ENCODE results near the gene MARCO. TPM values are rescaled to one million over a fixed set of nuclear protein-coding genes. Genes with fewer than 3 reads are reported as not detected.

Gene MARCO
- total RNA-seq, 1 donor from 2014 or later = 5.6 TPM

DNA sequence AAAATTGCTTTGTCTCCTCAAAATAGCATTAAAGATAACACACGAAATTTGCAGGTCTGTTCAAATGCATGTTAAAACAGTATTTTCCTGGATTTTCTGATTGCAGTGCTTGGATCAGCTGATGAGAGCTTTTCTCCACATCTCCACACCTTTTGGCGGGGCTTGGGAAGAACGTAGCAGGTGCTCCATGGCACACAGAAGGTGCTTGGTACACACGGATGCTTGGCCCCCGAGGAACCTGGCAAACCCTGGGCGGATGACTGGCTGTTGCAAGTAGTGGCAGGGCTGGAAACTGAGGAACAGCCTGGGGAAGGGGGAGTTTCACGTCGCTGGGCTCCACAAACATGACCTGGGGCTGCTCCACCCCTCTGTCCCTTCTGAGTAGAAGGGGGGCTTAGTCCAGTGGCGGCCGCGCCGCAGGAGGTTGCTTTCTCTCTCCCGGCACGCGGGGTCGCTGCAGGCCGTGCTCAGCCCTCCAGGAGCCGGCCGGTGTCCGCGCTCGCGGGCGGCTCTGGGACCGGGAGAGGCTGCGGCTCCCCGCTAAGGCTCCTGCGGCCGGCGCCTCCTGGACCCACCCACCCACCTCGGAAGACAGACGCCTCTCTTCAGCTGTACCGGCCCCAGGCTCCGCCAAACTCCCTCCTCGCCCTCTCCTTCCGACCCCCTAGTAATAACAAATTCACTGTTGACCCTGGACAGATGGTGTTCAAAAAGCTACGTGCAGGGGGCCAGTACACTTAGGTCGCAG is 69.3 kb downstream of the MARCO start:
- TF ChIP-seq POLR2A (IDR thresholded peaks at IDR 0.05) (no peak), POLR2AphosphoS5 (IDR thresholded peaks at IDR 0.05; ENCODE audit: insufficient read depth in 1 of 2, low read depth in 1 of 2) (no peak)
- TF ChIP-seq, protein P1, sequence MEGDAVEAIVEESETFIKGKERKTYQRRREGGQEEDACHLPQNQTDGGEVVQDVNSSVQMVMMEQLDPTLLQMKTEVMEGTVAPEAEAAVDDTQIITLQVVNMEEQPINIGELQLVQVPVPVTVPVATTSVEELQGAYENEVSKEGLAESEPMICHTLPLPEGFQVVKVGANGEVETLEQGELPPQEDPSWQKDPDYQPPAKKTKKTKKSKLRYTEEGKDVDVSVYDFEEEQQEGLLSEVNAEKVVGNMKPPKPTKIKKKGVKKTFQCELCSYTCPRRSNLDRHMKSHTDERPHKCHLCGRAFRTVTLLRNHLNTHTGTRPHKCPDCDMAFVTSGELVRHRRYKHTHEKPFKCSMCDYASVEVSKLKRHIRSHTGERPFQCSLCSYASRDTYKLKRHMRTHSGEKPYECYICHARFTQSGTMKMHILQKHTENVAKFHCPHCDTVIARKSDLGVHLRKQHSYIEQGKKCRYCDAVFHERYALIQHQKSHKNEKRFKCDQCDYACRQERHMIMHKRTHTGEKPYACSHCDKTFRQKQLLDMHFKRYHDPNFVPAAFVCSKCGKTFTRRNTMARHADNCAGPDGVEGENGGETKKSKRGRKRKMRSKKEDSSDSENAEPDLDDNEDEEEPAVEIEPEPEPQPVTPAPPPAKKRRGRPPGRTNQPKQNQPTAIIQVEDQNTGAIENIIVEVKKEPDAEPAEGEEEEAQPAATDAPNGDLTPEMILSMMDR (IDR thresholded peaks at IDR 0.05) = no peak
- no peak overlapping the region for H3K4me3 ChIP-seq
- peak; percentile 40 to 58 for DNase-seq (ENCODE audit: extremely low spot score in 2 of 2)
- H3K9me3 ChIP-seq = no peaks in the 10 kb centered on the region
- no peaks in the 10 kb centered on the region for H3K36me3 ChIP-seq
- H3K4me1 ChIP-seq = no peaks in the 10 kb centered on the region
- no peaks in the 10 kb centered on the region for H3K27me3 ChIP-seq
- intact Hi-C loops (cut with DNase I) = no loop called here
- H3K27ac ChIP-seq = no peak overlapping the region

DNA sequence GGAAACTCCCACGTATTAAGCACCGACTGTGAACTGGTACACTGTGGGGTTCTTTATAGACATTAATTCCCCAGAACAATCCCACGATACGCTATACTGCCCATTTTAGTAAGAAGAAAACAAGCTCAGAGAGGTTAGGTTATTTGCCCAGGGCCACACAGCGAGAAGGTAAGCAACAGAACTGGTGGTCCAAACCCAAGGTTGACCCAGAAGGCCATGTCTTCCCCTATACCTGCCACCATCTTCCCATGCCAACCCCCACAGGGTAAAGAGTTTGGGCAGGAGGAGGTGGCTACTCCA is 69.9 kb downstream of the MARCO start:
- intact Hi-C loops (cut with DNase I) = no loop called here
- H3K4me3 ChIP-seq = no peak overlapping the region
- H3K36me3 ChIP-seq = no peaks in the 10 kb centered on the region
- TF ChIP-seq, protein P1 (IDR thresholded peaks at IDR 0.05) = no peak
- TF ChIP-seq POLR2AphosphoS5 (IDR thresholded peaks at IDR 0.05; ENCODE audit: insufficient read depth in 1 of 2, low read depth in 1 of 2) = no peak
- no peaks in the 10 kb centered on the region for H3K4me1 ChIP-seq
- H3K27ac ChIP-seq = no peak overlapping the region
- DNase-seq (ENCODE audit: extremely low spot score in 2 of 2) = peak; percentile 42 to 52
- no peaks in the 10 kb centered on the region for H3K9me3 ChIP-seq
- H3K27me3 ChIP-seq = no peaks in the 10 kb centered on the region

- H3K4me1 ChIP-seq = no peaks in the 10 kb centered on the region
- H3K27me3 ChIP-seq = no peaks in the 10 kb centered on the region
- H3K36me3 ChIP-seq = no peaks in the 10 kb centered on the region
- TF ChIP-seq POLR2A (IDR thresholded peaks at IDR 0.05) = no peak
- no peak for TF ChIP-seq POLR2AphosphoS5 (IDR thresholded peaks at IDR 0.05; ENCODE audit: insufficient read depth in 1 of 2, low read depth in 1 of 2)
- TF ChIP-seq, protein P1 (IDR thresholded peaks at IDR 0.05) = no peak
- H3K9me3 ChIP-seq = no peaks in the 10 kb centered on the region
- H3K4me3 ChIP-seq = no peak overlapping the region
- intact Hi-C loops (cut with DNase I) = no loop called here
- no peak overlapping the region for H3K27ac ChIP-seq
- DNase-seq (ENCODE audit: extremely low spot score in 2 of 2) = peak; percentile 69 to 91
Measured at GRCh38 chr2:119012345-119013301, 70.6 kb downstream of the MARCO start.

DNA sequence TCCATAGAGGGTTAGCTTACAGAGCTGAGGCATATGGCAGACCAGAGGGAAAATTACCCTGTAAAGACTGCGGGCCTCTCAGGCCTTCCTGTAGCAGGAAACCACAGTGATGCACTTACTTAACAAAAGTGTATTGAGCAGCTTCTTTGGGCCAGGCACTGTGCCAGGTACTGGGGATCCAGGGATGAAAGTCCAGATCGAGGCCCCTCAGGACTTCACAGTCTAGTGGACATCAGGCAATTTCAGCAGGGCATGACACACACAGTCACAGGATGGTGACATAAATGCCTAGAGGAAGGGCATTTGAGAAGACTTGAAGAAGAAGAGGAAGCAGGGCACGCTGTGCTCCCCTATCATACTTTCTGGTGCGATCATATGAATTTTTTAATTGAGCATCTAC is 71.7 kb downstream of the MARCO start:
- Histone ChIP-seq H3K9me3 (no peaks in the 10 kb centered on the region), H3K27me3 (no peaks in the 10 kb centered on the region), H3K4me3 (no peak overlapping the region), H3K27ac (no peak overlapping the region), H3K36me3 (no peaks in the 10 kb centered on the region), H3K4me1 (no peaks in the 10 kb centered on the region)
- DNase-seq (ENCODE audit: extremely low spot score in 2 of 2) = peak in 1 of 2 donors; percentile 77
- no peak for TF ChIP-seq POLR2AphosphoS5 (IDR thresholded peaks at IDR 0.05; ENCODE audit: insufficient read depth in 1 of 2, low read depth in 1 of 2)
- TF ChIP-seq, protein P1 (IDR thresholded peaks at IDR 0.05) = no peak
- TF ChIP-seq POLR2A (IDR thresholded peaks at IDR 0.05) = no peak
- intact Hi-C loops (cut with DNase I) = no loop called here

Measured in vagina (tissue), 2 donors.